GM19099 (cell line): Measurements from ENCODE around the gene KCTD16.

ENCODE experiments used
- POLR2A ChIP-seq: IDR thresholded peaks from 3 replicates; pipeline ENCODE4 v1.6.1; 2011; ENCODE audit warnings: low read depth; ENCODE audit not compliant: insufficient read length; ENCODE audit errors: extremely low read depth

The KCTD16 gene

DNA sequence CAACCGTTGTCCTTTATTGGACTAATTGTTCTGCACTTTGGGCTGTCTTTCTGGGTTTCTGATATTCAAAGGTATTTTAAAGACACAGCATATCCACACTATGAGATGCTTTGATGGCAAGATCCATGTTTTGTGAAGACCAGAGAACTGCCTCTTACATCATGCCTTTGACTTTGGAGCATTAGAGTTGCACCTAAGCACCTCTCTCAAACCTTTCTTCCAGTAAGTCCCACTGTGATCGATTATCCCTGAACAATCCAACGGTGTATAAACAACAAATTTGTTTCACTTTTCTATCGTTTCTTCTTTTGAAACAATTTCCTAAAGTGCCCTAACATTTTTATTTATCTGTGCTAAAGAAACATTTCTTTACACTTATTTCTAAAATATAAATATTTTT lies 144.4 kb downstream of the KCTD16 start:
- no peak for TF ChIP-seq POLR2A

DNA sequence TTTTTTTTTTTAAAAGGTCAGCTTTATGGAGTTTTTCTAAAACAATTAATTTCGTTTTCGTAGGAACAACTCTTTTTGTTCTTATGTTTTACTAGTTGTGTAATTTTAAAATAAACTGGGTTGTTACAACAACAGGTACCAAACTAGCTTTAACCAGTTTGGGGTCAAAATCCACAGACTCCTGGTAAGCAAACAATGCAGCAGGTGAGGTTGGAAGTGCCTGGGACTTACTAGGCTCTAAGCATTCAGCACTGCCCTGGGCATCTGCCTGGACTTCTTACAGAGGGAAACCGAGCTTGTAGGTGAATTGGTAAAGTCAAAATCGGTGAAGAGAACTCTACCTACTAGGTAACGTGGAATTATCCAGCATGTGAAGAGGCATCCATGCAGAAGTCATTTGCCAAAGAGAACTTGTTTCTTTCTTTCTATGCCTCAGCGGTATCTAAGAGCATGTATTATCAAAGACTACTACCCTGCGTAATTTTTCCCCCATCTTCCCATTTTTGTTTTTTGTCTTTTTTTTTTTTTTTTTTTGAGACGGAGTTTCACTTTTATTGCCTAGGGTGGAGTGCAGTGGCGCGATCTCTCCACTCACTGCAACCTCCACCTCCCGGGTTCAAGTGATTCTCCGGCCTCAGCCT lies 145.4 kb downstream of the KCTD16 start:
- TF ChIP-seq POLR2A = no peak

DNA sequence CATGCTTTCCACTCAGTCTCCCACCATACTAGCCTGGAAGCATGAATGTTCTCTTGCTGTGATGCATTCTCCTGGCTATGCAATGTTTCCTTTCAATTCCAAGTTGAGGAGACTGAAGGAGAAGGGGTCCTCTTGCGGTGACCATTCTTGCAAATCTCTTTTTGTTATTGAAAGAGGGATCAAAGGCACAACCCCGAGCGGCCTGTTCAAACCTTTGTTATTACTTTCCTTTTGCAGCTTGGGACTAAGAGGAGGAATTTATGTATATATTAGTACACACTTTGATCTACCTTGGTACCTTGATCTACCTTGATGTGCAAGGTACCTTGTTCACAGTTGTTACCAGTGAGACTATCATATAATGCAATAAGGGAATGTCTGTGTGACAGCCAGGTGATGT lies 147.3 kb downstream of the KCTD16 start:
- no peak for TF ChIP-seq POLR2A

DNA sequence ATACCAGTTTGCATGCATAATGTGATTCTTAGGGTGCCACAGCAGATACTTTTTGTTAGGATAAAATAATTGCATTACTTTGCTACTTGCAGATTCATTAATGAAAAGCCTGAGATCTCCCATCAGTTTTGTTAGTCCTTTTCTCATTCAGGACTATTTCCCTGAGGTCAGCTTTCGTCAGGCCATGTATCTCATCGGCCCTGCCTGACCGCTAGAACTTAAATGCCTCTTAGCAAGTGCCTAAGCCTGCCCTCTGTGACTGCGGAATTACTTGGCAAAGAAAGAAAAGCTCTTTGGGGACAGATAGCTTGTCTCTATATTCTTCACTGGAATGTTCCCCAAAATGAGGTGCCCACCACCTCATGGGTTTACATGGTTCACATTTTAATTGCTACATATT lies 147.8 kb downstream of the KCTD16 start:
- no peak for TF ChIP-seq POLR2A

DNA sequence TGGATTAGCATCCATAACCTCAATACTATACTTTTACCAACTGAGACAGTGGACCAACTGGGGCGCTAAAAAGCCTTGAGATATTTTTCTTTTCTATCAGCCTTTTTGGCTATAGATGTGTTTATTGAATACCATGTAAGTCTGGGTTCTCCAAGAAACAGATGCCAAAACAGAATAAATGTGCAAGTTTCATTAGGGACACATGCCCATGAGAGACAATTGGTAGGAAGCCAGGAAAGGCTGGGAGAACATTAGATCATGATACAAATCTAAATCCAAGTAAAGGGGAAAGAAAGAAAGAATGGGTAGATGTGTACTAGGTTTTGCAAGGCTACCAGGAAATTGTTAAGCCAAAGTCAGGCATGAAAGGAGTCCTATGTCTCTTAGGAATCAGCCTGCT lies 152.5 kb downstream of the KCTD16 start:
- no peak for TF ChIP-seq POLR2A

DNA sequence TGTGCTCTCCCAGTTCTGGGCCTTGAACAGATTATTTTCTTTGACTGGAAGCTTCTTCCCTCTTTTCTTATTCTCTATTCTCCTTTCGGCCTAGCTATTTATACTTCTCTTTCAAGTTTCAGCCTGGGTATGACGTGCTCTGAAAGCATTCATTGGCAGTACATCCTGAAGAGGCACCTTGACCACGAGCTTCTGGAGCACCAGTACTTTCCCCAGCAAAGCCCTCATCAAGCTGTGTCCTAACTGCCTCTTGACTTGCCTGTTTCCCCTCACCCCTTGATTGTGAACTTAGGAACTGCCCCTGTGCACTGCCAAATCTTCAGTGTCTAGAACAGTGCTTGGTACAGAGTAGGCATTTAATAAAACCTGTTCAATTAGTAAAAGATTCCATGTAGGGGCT lies 154.9 kb downstream of the KCTD16 start:
- TF ChIP-seq POLR2A = no peak

DNA sequence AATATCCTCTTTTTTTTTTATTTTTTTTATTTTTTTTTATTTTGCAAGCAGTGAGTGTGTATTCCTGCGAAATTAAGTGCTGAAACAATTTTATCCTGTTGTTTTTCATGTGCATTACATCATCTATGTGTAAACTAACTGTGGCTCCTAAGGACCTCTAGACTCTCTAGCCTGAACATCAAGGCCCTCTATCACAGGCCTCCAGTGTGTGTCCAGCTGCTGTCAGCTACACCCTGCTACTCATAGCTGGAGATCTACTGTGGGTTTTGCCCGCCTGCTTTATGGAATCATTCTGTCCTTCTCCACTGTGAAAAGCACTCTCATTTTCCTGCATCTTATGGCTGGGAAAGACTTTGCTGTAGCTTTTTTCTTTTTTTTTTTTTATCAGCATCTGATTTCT lies 157.8 kb downstream of the KCTD16 start:
- no peak for TF ChIP-seq POLR2A

DNA sequence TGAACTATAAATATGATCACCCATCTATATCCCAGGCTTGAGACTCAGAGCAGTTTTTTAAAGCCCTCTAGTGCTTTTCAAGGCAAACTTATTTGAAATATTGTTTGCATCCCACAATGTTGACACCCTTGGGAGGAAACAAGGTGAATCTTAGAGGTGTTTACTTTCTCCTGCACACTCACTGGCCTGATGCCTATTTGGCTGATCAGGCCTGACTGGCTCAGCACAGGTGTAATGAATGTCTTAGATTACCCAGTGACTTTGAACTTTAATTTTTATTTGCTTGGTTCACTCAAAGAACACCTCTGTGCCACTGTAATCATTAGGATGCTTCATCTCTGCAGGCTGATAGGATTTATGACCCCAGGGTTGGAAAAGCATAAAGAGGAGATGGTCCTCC lies 158.3 kb downstream of the KCTD16 start:
- TF ChIP-seq POLR2A = no peak

DNA sequence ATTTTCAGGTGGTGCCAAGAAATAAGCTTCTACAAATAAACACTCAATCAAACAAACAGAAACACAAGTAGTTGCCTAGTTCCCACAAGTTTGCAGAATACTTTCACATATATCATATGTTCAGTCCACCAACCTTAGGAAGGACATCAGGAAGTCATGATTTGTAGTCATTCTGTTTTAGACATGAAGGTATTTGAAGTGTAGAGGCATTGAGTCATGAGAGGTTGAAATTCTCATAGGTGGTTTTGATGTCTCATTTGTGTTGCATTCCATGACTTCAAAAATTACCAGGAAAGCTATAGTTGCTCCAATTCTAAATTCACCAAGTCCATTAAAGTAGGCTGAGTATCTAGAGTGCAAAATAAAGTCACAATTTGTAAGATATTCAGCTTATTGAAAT lies 159.0 kb downstream of the KCTD16 start:
- no peak for TF ChIP-seq POLR2A

DNA sequence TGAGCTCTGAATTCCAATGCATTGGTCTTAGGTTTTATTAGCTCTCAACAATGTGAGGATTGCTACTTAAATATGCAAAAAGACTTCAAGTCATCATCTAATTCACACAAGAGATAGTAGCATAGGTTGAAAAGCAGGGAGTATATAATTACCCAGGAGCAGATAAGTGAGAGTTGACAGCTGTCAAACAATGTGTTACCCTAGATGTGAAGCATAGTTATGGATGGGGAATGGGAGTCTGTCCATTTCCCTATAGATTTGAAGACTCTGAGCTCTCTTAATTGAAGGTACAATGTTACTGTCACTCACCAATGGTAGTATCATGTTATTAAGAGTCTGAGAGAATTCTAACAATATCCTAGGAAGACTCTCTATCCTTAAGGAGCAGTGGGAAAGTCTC lies 160.7 kb downstream of the KCTD16 start:
- no peak for TF ChIP-seq POLR2A

DNA sequence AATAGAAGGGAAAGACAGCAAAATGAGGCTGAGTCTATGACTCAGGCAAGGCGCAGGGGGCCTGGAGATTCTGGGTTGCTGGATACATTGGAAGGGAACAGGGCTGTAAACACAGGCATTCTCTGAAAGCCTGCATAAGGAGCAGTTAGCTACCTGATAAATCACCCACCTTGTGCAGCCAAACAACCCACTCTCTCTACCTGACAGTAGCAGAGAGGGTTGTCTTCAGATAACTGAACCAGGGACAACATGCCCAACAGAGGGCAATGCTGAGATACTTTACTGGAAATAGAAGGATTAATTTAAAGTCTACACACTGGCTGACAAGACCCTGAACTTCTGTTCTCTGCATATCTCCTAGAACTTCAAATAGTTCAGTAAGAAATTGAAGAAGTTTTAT lies 161.6 kb downstream of the KCTD16 start:
- no peak for TF ChIP-seq POLR2A

DNA sequence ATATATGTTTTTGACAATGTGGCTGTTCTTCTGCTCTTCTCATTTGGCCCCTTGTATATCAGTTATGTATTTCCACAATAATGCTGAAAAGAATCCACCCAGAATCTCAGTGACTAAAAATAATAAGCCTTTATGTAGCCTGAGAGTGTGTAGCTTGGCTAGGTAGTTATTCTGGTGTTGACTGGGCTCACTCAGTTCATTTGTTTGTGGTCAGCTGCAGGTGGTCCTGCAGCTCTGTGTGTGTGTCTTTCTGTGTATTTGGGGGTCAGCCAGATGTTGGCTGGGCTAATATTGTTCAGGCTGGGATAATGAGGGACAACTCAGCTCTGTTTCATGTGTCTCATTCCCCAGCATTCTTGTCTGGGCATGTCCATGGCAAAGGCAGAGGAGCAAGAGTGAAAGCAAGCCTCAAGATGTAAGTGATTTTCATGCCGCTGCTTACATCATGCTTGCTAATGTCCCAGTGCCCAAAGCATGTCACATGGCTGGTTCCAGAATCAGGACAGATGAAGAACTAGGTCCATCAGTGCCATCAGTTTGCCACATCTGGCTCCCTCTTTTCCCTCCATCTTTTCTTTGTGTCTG lies 162.8 kb downstream of the KCTD16 start:
- no peak for TF ChIP-seq POLR2A

DNA sequence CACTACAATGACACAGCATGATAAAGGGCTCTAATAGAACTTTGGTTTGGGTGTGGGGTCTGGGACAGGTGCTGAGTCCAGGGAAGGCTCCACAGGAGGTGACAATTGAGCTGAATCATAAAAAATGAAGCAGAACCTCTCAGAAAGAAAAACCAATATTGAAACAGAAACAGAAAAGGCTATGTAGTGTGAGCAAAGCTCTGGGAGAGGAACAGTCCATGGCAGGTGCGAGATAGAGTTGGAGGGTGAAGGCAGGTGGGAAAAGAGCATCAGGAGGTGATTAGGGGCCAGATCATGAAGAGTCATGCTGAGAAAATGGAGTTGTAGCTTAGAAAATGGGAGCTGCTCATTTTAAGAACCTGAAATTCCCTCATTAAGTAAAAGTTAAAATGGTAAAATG lies 164.9 kb downstream of the KCTD16 start:
- no peak for TF ChIP-seq POLR2A

DNA sequence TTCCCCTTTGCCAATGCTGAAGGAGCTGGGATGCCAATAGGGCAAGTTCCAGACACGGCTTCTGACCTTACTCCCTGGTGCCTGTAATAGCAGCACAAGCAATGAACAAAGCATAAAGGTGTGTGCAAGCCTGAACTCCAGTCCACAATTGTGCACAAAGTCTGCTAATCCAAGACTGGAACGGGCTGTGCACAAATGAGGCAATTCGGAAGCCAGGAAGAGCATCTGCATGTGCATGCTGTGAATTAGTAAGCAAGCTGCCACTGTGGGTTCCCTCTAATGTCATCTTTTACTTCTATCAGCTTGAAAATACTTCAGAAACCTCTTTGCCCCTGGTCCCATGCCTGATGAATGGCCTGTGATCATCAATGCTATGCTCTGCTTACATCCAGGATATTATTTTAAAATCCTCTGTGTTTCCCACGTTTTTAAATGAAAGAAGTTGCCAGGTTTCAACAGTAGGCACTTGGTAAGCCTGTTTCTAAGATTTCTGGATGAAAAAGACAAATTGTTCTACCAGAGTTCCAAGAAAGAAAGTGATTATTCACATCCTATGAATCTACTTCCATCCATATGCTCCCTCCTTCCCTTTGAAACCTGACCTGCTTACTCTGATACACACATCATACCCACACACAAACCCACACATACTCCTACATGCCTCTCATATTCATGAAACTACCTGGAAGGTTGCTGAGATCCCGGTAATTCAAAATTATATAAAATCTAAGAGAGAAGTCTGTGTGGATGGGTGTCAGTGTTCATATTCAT lies 165.7 kb downstream of the KCTD16 start:
- TF ChIP-seq POLR2A = no peak

DNA sequence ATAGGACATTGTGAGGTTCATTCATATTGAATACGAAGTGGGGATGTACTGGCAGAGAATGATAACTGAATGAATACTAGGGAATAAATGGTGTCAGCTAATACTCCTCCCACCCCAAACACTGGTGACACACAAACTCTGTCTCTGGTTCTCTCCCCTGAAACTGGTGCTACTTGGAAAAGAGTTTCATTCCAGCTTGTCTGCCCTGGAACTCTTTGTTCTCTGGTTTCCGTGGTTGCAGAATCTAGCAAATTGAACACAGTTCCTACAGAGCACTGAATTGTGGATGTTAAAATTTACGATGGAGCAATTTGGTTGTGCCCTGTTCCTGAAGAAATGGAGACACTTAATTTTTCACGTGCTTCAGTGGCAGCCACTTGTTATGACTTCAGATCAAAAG lies 181.7 kb downstream of the KCTD16 start:
- no peak for TF ChIP-seq POLR2A

DNA sequence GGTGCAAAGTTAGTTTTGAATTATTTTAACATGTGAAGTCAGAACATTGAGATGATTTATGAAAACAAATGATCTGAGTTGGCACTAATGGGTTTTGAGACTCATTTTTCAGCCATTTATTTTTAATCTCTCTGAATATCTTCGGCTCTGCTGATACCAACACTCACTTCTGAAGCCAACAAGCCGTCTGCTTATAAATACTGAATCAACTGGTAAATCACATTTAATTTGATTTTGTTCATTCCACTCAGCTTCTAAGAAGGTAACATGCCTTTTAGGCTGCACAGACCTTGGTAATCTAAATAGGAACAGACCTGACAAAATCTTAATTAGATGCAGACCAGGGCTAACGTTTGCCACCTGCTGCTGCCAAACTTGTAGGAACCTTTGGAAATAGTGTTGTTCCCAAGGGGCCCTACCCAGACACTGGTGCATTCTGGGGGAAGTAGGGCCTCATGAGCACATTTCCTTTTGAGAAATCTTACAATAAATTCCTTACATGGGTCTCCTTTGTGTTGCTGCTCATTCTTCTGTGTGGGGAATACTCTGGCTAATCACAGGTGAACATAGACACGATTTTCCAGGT lies 182.2 kb downstream of the KCTD16 start:
- no peak for TF ChIP-seq POLR2A
